ENCODE results near the gene TBCD.
A peak's percentile ranks its signal among the peaks of the same experiment; 100 is the strongest.
"Not testable (repeated sequence)": the region's sequence is repeated elsewhere in the genome, so short reads cannot be mapped to it uniquely, and the experiment has no call there.

TBCD gene

DNA sequence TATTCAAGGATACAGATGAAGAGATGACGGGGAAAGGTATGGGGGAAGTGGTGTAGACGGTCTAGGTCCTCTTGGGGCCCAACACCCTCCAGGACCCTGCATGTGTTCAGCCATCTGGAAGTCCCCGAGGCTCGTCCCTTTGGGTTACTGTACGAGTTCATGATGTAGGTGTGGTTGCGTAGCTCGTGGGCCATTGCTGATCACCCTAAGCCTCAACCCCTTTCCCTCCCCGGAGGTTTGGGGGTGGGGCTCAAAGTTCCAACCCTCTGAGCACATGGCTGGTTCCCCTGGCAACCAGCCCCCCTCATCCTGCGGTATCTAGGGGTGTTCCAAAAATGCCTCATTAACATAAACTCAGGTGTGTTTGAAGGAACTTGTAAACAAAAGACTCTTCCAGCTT is 228.8 kb downstream of the TBCD start:
- Histone ChIP-seq H3K27ac (ENCODE audit: low read depth, low read length) (no peak overlapping the region), H3K27me3 (ENCODE audit: insufficient read depth, low read length) (no peaks in the 10 kb centered on the region), H3K36me3 (ENCODE audit: insufficient read depth, low read length) (no peaks in the 10 kb centered on the region), H3K4me3 (ENCODE audit: low read length) (no peak overlapping the region), H3K9ac (ENCODE audit: low read depth, low read length) (no peak overlapping the region), H3K4me1 (ENCODE audit: insufficient read depth, low read length) (peaks cover 7% of the 10 kb centered on the region; the same call in 1 of the 2 replicates), H3K9me3 (ENCODE audit: insufficient read depth, low read depth, low read length) (no peaks in the 10 kb centered on the region)
- 80% methylated on average over 7 of the region's 9 CpGs for WGBS

DNA sequence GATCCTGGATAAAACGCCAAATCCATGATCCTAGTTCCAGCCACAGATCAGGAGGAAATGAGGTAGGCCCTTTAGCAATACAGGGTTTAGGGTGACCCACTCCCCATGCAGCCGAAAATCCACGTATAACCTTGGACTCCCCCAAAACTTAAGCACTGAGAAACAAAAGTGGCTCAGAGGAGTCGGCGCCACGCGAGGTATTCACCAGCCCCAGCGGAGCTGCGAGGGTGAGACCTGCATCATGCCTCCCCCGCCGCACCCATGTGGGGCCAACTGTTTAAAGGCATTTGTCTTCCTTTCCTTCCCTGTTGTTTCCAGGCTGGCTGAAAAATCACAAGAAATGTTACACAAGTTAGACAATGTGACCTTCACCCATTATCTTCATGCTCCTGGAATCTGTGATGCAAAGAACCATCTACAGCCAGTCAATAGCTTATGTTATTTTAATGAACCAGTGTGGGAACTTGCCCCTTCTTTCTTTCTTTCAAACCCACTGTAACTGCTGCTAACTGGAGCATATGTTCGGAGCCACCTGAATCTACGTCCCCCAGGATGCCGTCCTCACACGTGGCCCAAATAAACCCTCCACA is 229.4 kb downstream of the TBCD start:
- peaks cover 11% of the 10 kb centered on the region; the same call in 1 of the 2 replicates for H3K4me1 ChIP-seq (ENCODE audit: insufficient read depth, low read length)
- H3K9me3 ChIP-seq (ENCODE audit: insufficient read depth, low read depth, low read length) = no peaks in the 10 kb centered on the region
- no peaks in the 10 kb centered on the region for H3K27me3 ChIP-seq (ENCODE audit: insufficient read depth, low read length)
- H3K9ac ChIP-seq (ENCODE audit: low read depth, low read length) = no peak overlapping the region
- H3K4me3 ChIP-seq (ENCODE audit: low read length) = no peak overlapping the region
- H3K36me3 ChIP-seq (ENCODE audit: insufficient read depth, low read length) = no peaks in the 10 kb centered on the region
- WGBS = 87% methylated on average over 15 of the region's 15 CpGs
- H3K27ac ChIP-seq (ENCODE audit: low read depth, low read length) = no peak overlapping the region

DNA sequence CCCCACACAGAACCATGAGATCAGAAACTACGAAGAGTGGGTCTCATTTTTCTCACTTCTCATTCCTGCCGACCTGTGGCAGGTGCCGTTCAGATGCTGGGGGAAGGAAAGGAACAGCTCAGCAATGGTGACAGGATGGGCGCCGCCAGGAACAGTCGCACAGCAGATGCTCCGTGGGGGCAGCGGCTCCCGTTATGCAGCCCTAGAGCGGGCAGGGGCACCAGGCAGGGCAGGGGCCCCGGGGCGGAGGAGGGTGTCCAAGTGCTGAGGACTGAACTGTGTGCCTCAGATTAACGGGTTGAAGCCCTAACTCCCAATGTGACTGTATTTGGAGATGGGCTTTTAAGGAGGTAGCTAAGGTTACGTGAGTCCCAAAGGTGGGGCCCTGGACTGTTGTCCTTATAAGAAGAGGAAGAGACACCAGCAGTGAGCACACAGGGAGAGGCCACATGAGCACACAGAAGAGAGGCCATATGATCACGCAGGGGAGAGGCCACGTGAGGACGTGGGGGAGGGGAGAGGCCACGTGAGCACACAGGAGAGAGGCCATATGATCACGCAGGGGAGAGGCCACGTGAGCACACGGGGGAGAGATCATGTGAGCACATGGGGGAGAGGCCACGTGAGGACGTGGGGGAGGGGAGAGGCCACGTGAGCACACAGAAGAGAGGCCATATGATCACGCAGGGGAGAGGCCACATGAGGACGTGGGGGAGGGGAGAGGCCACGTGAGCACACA is 231.8 kb downstream of the TBCD start:
- H3K9me3 ChIP-seq (ENCODE audit: insufficient read depth, low read depth, low read length) = no peaks in the 10 kb centered on the region
- WGBS = 92% methylated on average over 27 of the region's 27 CpGs
- H3K9ac ChIP-seq (ENCODE audit: low read depth, low read length) = no peak overlapping the region
- H3K4me3 ChIP-seq (ENCODE audit: low read length) = no peak overlapping the region
- H3K36me3 ChIP-seq (ENCODE audit: insufficient read depth, low read length) = no peaks in the 10 kb centered on the region
- H3K4me1 ChIP-seq (ENCODE audit: insufficient read depth, low read length) = peaks cover 11% of the 10 kb centered on the region; the same call in 1 of the 2 replicates
- H3K27ac ChIP-seq (ENCODE audit: low read depth, low read length) = no peak overlapping the region
- no peaks in the 10 kb centered on the region for H3K27me3 ChIP-seq (ENCODE audit: insufficient read depth, low read length)

DNA sequence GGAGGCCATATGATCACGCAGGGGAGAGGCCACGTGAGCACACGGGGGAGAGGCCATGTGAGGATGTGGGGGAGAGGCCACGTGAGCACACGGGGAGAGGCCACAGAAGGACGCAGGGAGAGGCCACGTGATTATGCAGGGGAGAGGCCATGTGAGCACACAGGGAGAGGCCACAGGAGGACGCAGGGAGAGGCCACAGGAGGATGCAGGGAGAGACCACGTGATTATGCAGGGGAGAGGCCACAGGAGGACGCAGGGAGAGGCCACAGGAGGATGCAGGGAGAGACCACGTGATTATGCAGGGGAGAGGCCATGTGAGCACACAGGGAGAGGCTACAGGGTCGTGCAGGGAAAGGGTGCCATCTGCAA is 232.4 kb downstream of the TBCD start:
- H3K9ac ChIP-seq (ENCODE audit: low read depth, low read length); H3K36me3 ChIP-seq (ENCODE audit: insufficient read depth, low read length); H3K4me3 ChIP-seq (ENCODE audit: low read length); H3K9me3 ChIP-seq (ENCODE audit: insufficient read depth, low read depth, low read length); H3K27me3 ChIP-seq (ENCODE audit: insufficient read depth, low read length); H3K27ac ChIP-seq (ENCODE audit: low read depth, low read length): not testable (repeated sequence)
- 89% methylated on average over 12 of the region's 12 CpGs for WGBS
- peaks cover 11% of the 10 kb centered on the region; the same call in 1 of the 2 replicates for H3K4me1 ChIP-seq (ENCODE audit: insufficient read depth, low read length)

DNA sequence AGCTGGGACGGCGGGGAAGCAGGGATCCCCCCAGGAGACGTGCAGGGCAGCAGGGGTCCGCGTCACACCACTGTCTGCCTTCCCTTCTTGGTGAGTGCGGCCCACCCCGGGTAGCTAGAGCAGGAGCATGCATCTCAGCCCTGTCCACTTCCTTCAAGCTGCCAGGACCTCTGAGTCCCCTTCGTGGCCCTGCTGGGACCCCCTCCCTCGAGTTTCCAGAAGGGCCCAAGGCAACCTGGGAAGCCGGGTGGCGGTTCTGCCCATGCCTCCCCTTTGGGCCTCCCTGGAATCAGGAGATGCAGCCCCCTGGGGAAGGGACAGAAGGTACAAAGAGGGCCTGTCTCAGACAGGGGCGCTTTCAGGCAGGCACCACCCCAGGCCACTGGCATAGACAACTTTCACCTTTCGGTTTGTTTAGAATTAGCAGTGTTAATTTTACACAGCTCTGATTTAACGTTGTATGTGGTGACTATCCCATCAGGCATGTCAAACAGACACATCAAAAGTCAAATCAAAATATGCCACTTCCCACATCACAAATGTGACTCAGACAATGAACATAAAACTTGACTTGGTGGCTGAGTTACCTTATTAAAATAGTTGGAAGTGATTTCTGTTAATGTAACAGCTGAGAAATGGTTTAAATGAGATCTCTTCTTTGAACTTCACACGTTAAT is 233.0 kb downstream of the TBCD start:
- WGBS = 94% methylated on average over 15 of the region's 15 CpGs
- H3K9me3 ChIP-seq (ENCODE audit: insufficient read depth, low read depth, low read length) = no peaks in the 10 kb centered on the region
- H3K36me3 ChIP-seq (ENCODE audit: insufficient read depth, low read length) = no peaks in the 10 kb centered on the region
- H3K27me3 ChIP-seq (ENCODE audit: insufficient read depth, low read length) = no peaks in the 10 kb centered on the region
- no peak overlapping the region for H3K27ac ChIP-seq (ENCODE audit: low read depth, low read length)
- H3K9ac ChIP-seq (ENCODE audit: low read depth, low read length) = no peak overlapping the region
- peaks cover 11% of the 10 kb centered on the region; the same call in 1 of the 2 replicates for H3K4me1 ChIP-seq (ENCODE audit: insufficient read depth, low read length)
- H3K4me3 ChIP-seq (ENCODE audit: low read length) = no peak overlapping the region

DNA sequence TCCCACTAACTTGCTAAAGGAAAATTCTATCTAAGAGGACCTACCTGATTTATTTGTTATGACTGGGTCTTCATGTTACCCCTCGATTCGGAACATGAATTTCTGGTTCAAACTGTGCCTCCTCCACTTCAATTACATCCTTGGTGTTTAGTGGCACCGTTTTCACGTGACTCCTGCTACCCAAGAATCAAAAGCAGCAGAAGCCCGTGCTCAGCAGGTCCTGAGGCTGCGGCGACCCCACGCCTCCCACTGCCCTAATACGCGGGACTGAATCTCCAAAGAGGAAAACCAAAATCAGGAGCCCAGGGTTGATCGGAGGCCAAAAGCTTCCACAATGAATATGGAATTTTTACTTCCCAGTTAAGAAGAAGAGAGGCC is 233.6 kb downstream of the TBCD start:
- 93% methylated on average over 11 of the region's 11 CpGs for WGBS
- Histone ChIP-seq H3K9me3 (ENCODE audit: insufficient read depth, low read depth, low read length) (no peaks in the 10 kb centered on the region), H3K9ac (ENCODE audit: low read depth, low read length) (no peak overlapping the region), H3K4me1 (ENCODE audit: insufficient read depth, low read length) (peaks cover 11% of the 10 kb centered on the region; the same call in 1 of the 2 replicates), H3K27me3 (ENCODE audit: insufficient read depth, low read length) (no peaks in the 10 kb centered on the region), H3K4me3 (ENCODE audit: low read length) (no peak overlapping the region), H3K27ac (ENCODE audit: low read depth, low read length) (no peak overlapping the region), H3K36me3 (ENCODE audit: insufficient read depth, low read length) (no peaks in the 10 kb centered on the region)

DNA sequence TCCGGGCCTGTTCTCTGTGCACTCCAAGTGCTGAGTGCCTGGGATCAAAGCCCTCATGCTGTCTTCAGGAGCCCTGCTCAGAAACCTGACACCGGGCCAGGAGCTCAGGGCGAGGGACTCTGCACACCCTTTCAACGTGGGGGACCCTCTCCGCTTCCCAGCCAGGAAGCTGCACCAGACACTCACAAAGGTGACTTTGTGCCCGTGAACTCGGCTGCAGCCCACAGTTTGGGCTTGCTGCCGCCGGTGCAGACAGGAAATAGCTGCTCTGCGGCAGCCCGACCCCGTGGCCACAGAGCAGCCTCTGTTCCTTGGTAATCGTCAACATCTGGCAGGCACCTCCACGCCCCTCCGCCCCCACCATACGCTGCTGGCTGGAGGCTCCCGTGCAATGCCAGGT is 234.1 kb downstream of the TBCD start:
- peak overlapping the region; percentile 53; the same call in 1 of the 2 replicates for H3K9ac ChIP-seq (ENCODE audit: low read depth, low read length)
- H3K27ac ChIP-seq (ENCODE audit: low read depth, low read length) = no peak overlapping the region
- 47% methylated on average over 17 of the region's 17 CpGs for WGBS
- H3K27me3 ChIP-seq (ENCODE audit: insufficient read depth, low read length) = no peaks in the 10 kb centered on the region
- no peaks in the 10 kb centered on the region for H3K36me3 ChIP-seq (ENCODE audit: insufficient read depth, low read length)
- H3K4me1 ChIP-seq (ENCODE audit: insufficient read depth, low read length) = peaks cover 11% of the 10 kb centered on the region; the same call in 1 of the 2 replicates
- H3K4me3 ChIP-seq (ENCODE audit: low read length) = no peak overlapping the region
- no peaks in the 10 kb centered on the region for H3K9me3 ChIP-seq (ENCODE audit: insufficient read depth, low read depth, low read length)

DNA sequence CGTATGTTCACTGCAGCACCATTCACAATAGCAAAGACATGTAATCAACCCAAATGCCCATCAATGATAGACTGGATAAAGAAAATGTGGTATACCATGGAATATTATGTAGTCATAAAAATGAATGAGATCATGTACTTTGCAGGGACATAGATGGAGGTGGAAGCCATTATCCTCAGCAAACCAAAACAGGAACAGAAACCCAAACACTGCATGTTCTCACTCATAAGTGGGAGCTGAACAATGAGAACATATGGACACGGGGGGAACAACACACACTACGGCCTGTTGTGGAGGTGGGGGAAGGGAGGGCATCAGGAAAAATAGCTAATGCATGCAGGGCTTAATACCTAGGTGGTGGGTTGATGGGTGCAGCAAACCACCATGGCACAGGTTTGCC is 237.2 kb downstream of the TBCD start:
- not testable (repeated sequence) for H3K9me3 ChIP-seq (ENCODE audit: insufficient read depth, low read depth, low read length); H3K4me1 ChIP-seq (ENCODE audit: insufficient read depth, low read length); H3K27me3 ChIP-seq (ENCODE audit: insufficient read depth, low read length); H3K36me3 ChIP-seq (ENCODE audit: insufficient read depth, low read length); H3K9ac ChIP-seq (ENCODE audit: low read depth, low read length); H3K27ac ChIP-seq (ENCODE audit: low read depth, low read length); H3K4me3 ChIP-seq (ENCODE audit: low read length)
- WGBS = 92% methylated on average over 2 of the region's 3 CpGs

DNA sequence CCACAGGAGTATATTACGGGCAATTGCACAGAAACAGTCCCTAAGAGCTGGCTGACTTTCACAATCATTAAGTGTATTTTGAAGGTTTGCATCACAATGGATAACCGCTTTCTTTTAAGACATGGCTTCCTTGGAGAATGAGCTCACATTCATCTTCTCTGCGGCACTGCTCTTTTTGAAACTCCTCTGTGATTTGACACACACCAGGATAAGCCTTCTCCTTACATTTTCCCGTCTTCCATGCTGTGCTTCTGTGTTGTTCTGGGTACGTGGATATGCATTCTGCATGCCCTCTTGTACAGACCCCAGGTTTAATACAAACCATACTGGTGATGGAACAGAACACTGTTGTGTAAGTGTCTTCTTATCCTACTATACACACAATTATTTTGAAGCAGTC is 238.0 kb downstream of the TBCD start:
- Histone ChIP-seq H3K27me3 (ENCODE audit: insufficient read depth, low read length) (no peaks in the 10 kb centered on the region), H3K4me1 (ENCODE audit: insufficient read depth, low read length) (peaks cover 7% of the 10 kb centered on the region; the same call in 1 of the 2 replicates), H3K9ac (ENCODE audit: low read depth, low read length) (no peak overlapping the region), H3K36me3 (ENCODE audit: insufficient read depth, low read length) (no peaks in the 10 kb centered on the region), H3K4me3 (ENCODE audit: low read length) (no peak overlapping the region), H3K27ac (ENCODE audit: low read depth, low read length) (no peak overlapping the region), H3K9me3 (ENCODE audit: insufficient read depth, low read depth, low read length) (peaks cover 9% of the 10 kb centered on the region)
- 97% methylated on average over 5 of the region's 5 CpGs for WGBS

DNA sequence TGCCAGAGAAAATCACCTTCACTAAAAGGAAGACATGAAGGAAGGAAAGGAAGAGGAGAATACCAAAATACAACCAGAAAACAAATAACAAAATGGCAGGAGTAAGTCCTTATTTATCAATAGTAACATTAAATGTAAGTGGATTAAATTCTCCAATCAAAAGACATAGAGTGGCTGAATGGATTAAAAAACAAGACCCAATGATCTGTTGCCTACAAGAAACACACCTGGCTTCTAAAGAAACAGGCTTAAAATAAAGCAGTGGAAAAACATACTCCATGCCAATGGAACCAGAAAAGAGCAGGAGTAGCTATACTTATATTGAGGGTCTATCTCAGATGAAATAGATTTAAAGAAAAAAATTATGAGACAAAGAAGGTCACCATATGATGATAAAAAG is 241.1 kb downstream of the TBCD start:
- Histone ChIP-seq H3K4me3 (ENCODE audit: low read length) (no peak overlapping the region), H3K27me3 (ENCODE audit: insufficient read depth, low read length) (no peaks in the 10 kb centered on the region), H3K36me3 (ENCODE audit: insufficient read depth, low read length) (no peaks in the 10 kb centered on the region)

More for the DNA sequence above, 241.1 kb downstream of the TBCD start:
- no peak overlapping the region for H3K9ac ChIP-seq (ENCODE audit: low read depth, low read length)
- H3K4me1 ChIP-seq (ENCODE audit: insufficient read depth, low read length) = no peaks in the 10 kb centered on the region
- peaks cover 9% of the 10 kb centered on the region for H3K9me3 ChIP-seq (ENCODE audit: insufficient read depth, low read depth, low read length)
- H3K27ac ChIP-seq (ENCODE audit: low read depth, low read length) = no peak overlapping the region

All from HUES64 (cell line).